Measurements from ENCODE around the gene STS.

STS gene

GRCh38 chrX:7156879-7157278 lies 9.4 kb downstream of the STS start:
- Histone ChIP-seq H3K79me1 (ENCODE audit: low read depth, low read length) (no peaks in the 10 kb centered on the region), H3K4me2 (ENCODE audit: insufficient read depth, low read length, poor library complexity, severe bottlenecking) (no peak overlapping the region), H3K14ac (ENCODE audit: low read length) (no peak overlapping the region), H3K36me3 (replicated peaks in 1 of 2; ENCODE audit: control insufficient read depth in 2 of 2, insufficient read depth in 2 of 2, low read length in 2 of 2) (no peaks in the 10 kb centered on the region), H3K23ac (ENCODE audit: low read depth, low read length, poor library complexity) (no peak overlapping the region), H3K27me3 (ENCODE audit: control insufficient read depth in 3 of 3, insufficient read depth in 3 of 3, low read depth in 1 of 3, low read length in 3 of 3) (no peaks in the 10 kb centered on the region), H3K4me1 (ENCODE audit: control insufficient read depth in 2 of 2, insufficient read depth in 1 of 2, low read depth in 1 of 2, low read length in 2 of 2) (peaks cover 4 to 13% of the 10 kb centered on the region in 2 donors), H2BK15ac (ENCODE audit: low read length) (no peak overlapping the region), H3K18ac (ENCODE audit: low read length) (no peak overlapping the region), H3K4me3 (ENCODE audit: low read length in 2 of 2) (no peak overlapping the region), H2AFZ (ENCODE audit: low read length) (no peak overlapping the region), H2BK5ac (ENCODE audit: low read length) (no peak overlapping the region), H2AK5ac (ENCODE audit: low read depth, low read length) (no peak overlapping the region), H4K8ac (ENCODE audit: low read depth, low read length) (no peak overlapping the region), H2BK120ac (ENCODE audit: low read depth, low read length) (no peak overlapping the region), H2BK12ac (ENCODE audit: low read length) (no peak overlapping the region), H3K9ac (ENCODE audit: low read depth, low read length, poor library complexity) (no peak overlapping the region), H3K27ac (replicated peaks; ENCODE audit: low read length) (no peak overlapping the region), H3K4ac (ENCODE audit: low read length) (no peak overlapping the region), H4K91ac (ENCODE audit: low read depth, low read length, poor library complexity) (no peak overlapping the region), H3K9me3 (replicated peaks in 1 of 2; ENCODE audit: control insufficient read depth in 2 of 2, insufficient read depth in 1 of 2, low read depth in 1 of 2, low read length in 2 of 2) (no peaks in the 10 kb centered on the region)
- no peak for DNase-seq (ENCODE audit: low spot score)
- WGBS, 2 donors (ENCODE audit: extremely low coverage in 2 of 2, insufficient read length in 2 of 2, insufficient replicate concordance in 1 of 2): no CpG with 5 or more reads among the region's 3 CpGs

GRCh38 chrX:7158468-7158990 lies 11.0 kb downstream of the STS start:
- H3K23ac ChIP-seq (ENCODE audit: low read depth, low read length, poor library complexity): no peak overlapping the region
- no peak overlapping the region for H2BK12ac ChIP-seq (ENCODE audit: low read length)
- H3K18ac ChIP-seq (ENCODE audit: low read length): no peak overlapping the region
- H4K8ac ChIP-seq (ENCODE audit: low read depth, low read length): no peak overlapping the region
- H3K9ac ChIP-seq (ENCODE audit: low read depth, low read length, poor library complexity): no peak overlapping the region
- no peak overlapping the region for H3K4me2 ChIP-seq (ENCODE audit: insufficient read depth, low read length, poor library complexity, severe bottlenecking)
- H2AK5ac ChIP-seq (ENCODE audit: low read depth, low read length): no peak overlapping the region
- no peaks in the 10 kb centered on the region for H3K36me3 ChIP-seq (replicated peaks in 1 of 2; ENCODE audit: control insufficient read depth in 2 of 2, insufficient read depth in 2 of 2, low read length in 2 of 2)
- no peak overlapping the region for H2BK120ac ChIP-seq (ENCODE audit: low read depth, low read length)
- H2BK15ac ChIP-seq (ENCODE audit: low read length): no peak overlapping the region
- no peaks in the 10 kb centered on the region for H3K27me3 ChIP-seq (ENCODE audit: control insufficient read depth in 3 of 3, insufficient read depth in 3 of 3, low read depth in 1 of 3, low read length in 3 of 3)
- H2BK5ac ChIP-seq (ENCODE audit: low read length): no peak overlapping the region
- H3K27ac ChIP-seq (replicated peaks; ENCODE audit: low read length): no peak overlapping the region
- peak overlapping the region; percentile 55 for H2AFZ ChIP-seq (ENCODE audit: low read length)
- H3K79me1 ChIP-seq (ENCODE audit: low read depth, low read length): no peaks in the 10 kb centered on the region
- H3K4me3 ChIP-seq (ENCODE audit: low read length in 2 of 2): no peak overlapping the region
- no peak for DNase-seq (ENCODE audit: low spot score)
- no peak overlapping the region for H3K4ac ChIP-seq (ENCODE audit: low read length)
- peaks cover 4 to 13% of the 10 kb centered on the region in 2 donors for H3K4me1 ChIP-seq (ENCODE audit: control insufficient read depth in 2 of 2, insufficient read depth in 1 of 2, low read depth in 1 of 2, low read length in 2 of 2)
- H3K9me3 ChIP-seq (replicated peaks in 1 of 2; ENCODE audit: control insufficient read depth in 2 of 2, insufficient read depth in 1 of 2, low read depth in 1 of 2, low read length in 2 of 2): no peaks in the 10 kb centered on the region
- H4K91ac ChIP-seq (ENCODE audit: low read depth, low read length, poor library complexity): no peak overlapping the region
- no CpG with 5 or more reads among the region's 5 CpGs for whole genome bisulfite sequencing, 2 donors (ENCODE audit: extremely low coverage in 2 of 2, insufficient read length in 2 of 2, insufficient replicate concordance in 1 of 2)
- H3K14ac ChIP-seq (ENCODE audit: low read length): no peak overlapping the region

GRCh38 chrX:7159149-7159861 lies 11.8 kb downstream of the STS start:
- H3K9me3 ChIP-seq (replicated peaks in 1 of 2; ENCODE audit: control insufficient read depth in 2 of 2, insufficient read depth in 1 of 2, low read depth in 1 of 2, low read length in 2 of 2): no peaks in the 10 kb centered on the region
- DNase-seq (ENCODE audit: low spot score): no peak
- H2BK120ac ChIP-seq (ENCODE audit: low read depth, low read length): no peak overlapping the region
- no peak overlapping the region for H2BK15ac ChIP-seq (ENCODE audit: low read length)
- peaks cover 3 to 6% of the 10 kb centered on the region in 2 donors for H3K4me1 ChIP-seq (ENCODE audit: control insufficient read depth in 2 of 2, insufficient read depth in 1 of 2, low read depth in 1 of 2, low read length in 2 of 2)
- no peak overlapping the region for H2BK12ac ChIP-seq (ENCODE audit: low read length)
- no peak overlapping the region for H2AFZ ChIP-seq (ENCODE audit: low read length)
- H4K91ac ChIP-seq (ENCODE audit: low read depth, low read length, poor library complexity): no peak overlapping the region
- H3K36me3 ChIP-seq (replicated peaks in 1 of 2; ENCODE audit: control insufficient read depth in 2 of 2, insufficient read depth in 2 of 2, low read length in 2 of 2): no peaks in the 10 kb centered on the region
- no peak overlapping the region for H3K23ac ChIP-seq (ENCODE audit: low read depth, low read length, poor library complexity)
- no peaks in the 10 kb centered on the region for H3K79me1 ChIP-seq (ENCODE audit: low read depth, low read length)
- no peaks in the 10 kb centered on the region for H3K27me3 ChIP-seq (ENCODE audit: control insufficient read depth in 3 of 3, insufficient read depth in 3 of 3, low read depth in 1 of 3, low read length in 3 of 3)
- no peak overlapping the region for H4K8ac ChIP-seq (ENCODE audit: low read depth, low read length)
- no peak overlapping the region for H3K4ac ChIP-seq (ENCODE audit: low read length)
- no peak overlapping the region for H2AK5ac ChIP-seq (ENCODE audit: low read depth, low read length)
- no peak overlapping the region for H3K14ac ChIP-seq (ENCODE audit: low read length)
- no CpG with 5 or more reads among the region's 7 CpGs for WGBS, 2 donors (ENCODE audit: extremely low coverage in 2 of 2, insufficient read length in 2 of 2, insufficient replicate concordance in 1 of 2)
- H3K18ac ChIP-seq (ENCODE audit: low read length): no peak overlapping the region
- no peak overlapping the region for H3K4me3 ChIP-seq (ENCODE audit: low read length in 2 of 2)
- no peak overlapping the region for H3K9ac ChIP-seq (ENCODE audit: low read depth, low read length, poor library complexity)
- no peak overlapping the region for H2BK5ac ChIP-seq (ENCODE audit: low read length)
- H3K27ac ChIP-seq (replicated peaks; ENCODE audit: low read length): no peak overlapping the region
- H3K4me2 ChIP-seq (ENCODE audit: insufficient read depth, low read length, poor library complexity, severe bottlenecking): no peak overlapping the region

GRCh38 chrX:7163146-7163677 lies 15.7 kb downstream of the STS start:
- Histone ChIP-seq H3K18ac (ENCODE audit: low read length) (no peak overlapping the region), H3K4me2 (ENCODE audit: insufficient read depth, low read length, poor library complexity, severe bottlenecking) (no peak overlapping the region), H3K4me1 (ENCODE audit: control insufficient read depth in 2 of 2, insufficient read depth in 1 of 2, low read depth in 1 of 2, low read length in 2 of 2) (peaks cover 2 to 6% of the 10 kb centered on the region in 2 donors), H3K27me3 (ENCODE audit: control insufficient read depth in 3 of 3, insufficient read depth in 3 of 3, low read depth in 1 of 3, low read length in 3 of 3) (no peaks in the 10 kb centered on the region), H2BK5ac (ENCODE audit: low read length) (no peak overlapping the region), H3K14ac (ENCODE audit: low read length) (no peak overlapping the region), H3K9ac (ENCODE audit: low read depth, low read length, poor library complexity) (no peak overlapping the region), H3K36me3 (replicated peaks in 1 of 2; ENCODE audit: control insufficient read depth in 2 of 2, insufficient read depth in 2 of 2, low read length in 2 of 2) (no peaks in the 10 kb centered on the region), H4K8ac (ENCODE audit: low read depth, low read length) (no peak overlapping the region), H3K4me3 (ENCODE audit: low read length in 2 of 2) (no peak overlapping the region), H2BK120ac (ENCODE audit: low read depth, low read length) (no peak overlapping the region), H3K79me1 (ENCODE audit: low read depth, low read length) (no peaks in the 10 kb centered on the region), H3K9me3 (replicated peaks in 1 of 2; ENCODE audit: control insufficient read depth in 2 of 2, insufficient read depth in 1 of 2, low read depth in 1 of 2, low read length in 2 of 2) (no peaks in the 10 kb centered on the region), H3K27ac (replicated peaks; ENCODE audit: low read length) (no peak overlapping the region), H3K23ac (ENCODE audit: low read depth, low read length, poor library complexity) (no peak overlapping the region), H2AK5ac (ENCODE audit: low read depth, low read length) (no peak overlapping the region), H2AFZ (ENCODE audit: low read length) (no peak overlapping the region), H2BK15ac (ENCODE audit: low read length) (no peak overlapping the region), H4K91ac (ENCODE audit: low read depth, low read length, poor library complexity) (no peak overlapping the region), H3K4ac (ENCODE audit: low read length) (no peak overlapping the region), H2BK12ac (ENCODE audit: low read length) (no peak overlapping the region)
- DNase-seq (ENCODE audit: low spot score): no peak
- WGBS, 2 donors (ENCODE audit: extremely low coverage in 2 of 2, insufficient read length in 2 of 2, insufficient replicate concordance in 1 of 2): no CpG with 5 or more reads among the region's 1 CpG

Measured in neuronal stem cell (in vitro differentiated cells).